Skeletal muscle tissue (tissue), 4 donors: ENCODE results near the gene AHCY. TPM values are rescaled to one million over a fixed set of nuclear protein-coding genes. Genes with fewer than 3 reads are reported as not detected.
A peak's percentile ranks its signal among the peaks of the same experiment; 100 is the strongest.

ENCODE experiments used
- H3K27ac ChIP-seq: one replicate; pipeline ENCODE4 v1.7.0; 2013; ENCODE audit warnings: mild to moderate bottlenecking, low read depth, low read length, inconsistent platforms
- H3K27me3 ChIP-seq, 3 donors: one replicate each; pipeline ENCODE4 v1.7.0; 2013; ENCODE audit warnings: low read length in 3 of 3; ENCODE audit not compliant: control insufficient read depth in 3 of 3, insufficient read depth in 3 of 3
- H3K36me3 ChIP-seq, 3 donors: one replicate each; pipeline ENCODE4 v1.7.0; 2013; ENCODE audit warnings: low read length in 3 of 3; ENCODE audit not compliant: control insufficient read depth in 3 of 3, insufficient read depth in 3 of 3
- H3K4me1 ChIP-seq, 3 donors: one replicate each; pipeline ENCODE4 v1.7.0; 2013; ENCODE audit warnings: low read length in 3 of 3, mild to moderate bottlenecking in 3 of 3; ENCODE audit not compliant: control insufficient read depth in 3 of 3, insufficient read depth in 3 of 3
- H3K4me3 ChIP-seq, 3 donors: one replicate each; pipeline ENCODE4 v1.7.0; 2013; ENCODE audit warnings: low read length in 3 of 3
- H3K9ac ChIP-seq, 3 donors: one replicate each; pipeline ENCODE4 v1.7.0; 2013; ENCODE audit warnings: low read length in 3 of 3, mild to moderate bottlenecking in 3 of 3, moderate library complexity in 2 of 3, low read depth in 1 of 3
- H3K9me3 ChIP-seq, 3 donors: one replicate each; pipeline ENCODE4 v1.7.0; 2013; ENCODE audit warnings: low read length in 3 of 3; ENCODE audit not compliant: control insufficient read depth in 3 of 3
- total RNA-seq: library from RNA; depleted of rRNA; stranded (reverse); fragments of >200 nt; gene quantifications from one replicate; pipeline ENCODE4 v1.2.3, GENCODE V29; 2014
- donor health status: Osteomylitis.

The AHCY gene
- total RNA-seq, 1 donor from 2014 or later: 129 TPM

GRCh38 chr20:34311118-34312023 is 8.2 kb upstream of the AHCY start:
- Histone ChIP-seq H3K9ac (no peak overlapping the region), H3K36me3 (no peaks in the 10 kb centered on the region), H3K9me3 (no peaks in the 10 kb centered on the region), H3K4me1 (peaks cover 6% of the 10 kb centered on the region in 3 donors), H3K27me3 (peaks cover 5 to 12% (median 8%) of the 10 kb centered on the region in 3 donors), H3K27ac (no peak overlapping the region), H3K4me3 (no peak overlapping the region)

- H3K36me3 ChIP-seq: no peaks in the 10 kb centered on the region
- H3K4me3 ChIP-seq: no peak overlapping the region
- H3K9me3 ChIP-seq: no peaks in the 10 kb centered on the region
- H3K4me1 ChIP-seq: peaks cover 6% of the 10 kb centered on the region in 3 donors
- H3K27ac ChIP-seq: no peak overlapping the region
- no peak overlapping the region for H3K9ac ChIP-seq
- peaks cover 5 to 12% (median 8%) of the 10 kb centered on the region in 3 donors for H3K27me3 ChIP-seq
These were observed 7.4 kb upstream of the AHCY start for GRCh38 chr20:34310481-34311117.

GRCh38 chr20:34309691-34310090 is 6.5 kb upstream of the AHCY start:
- no peak overlapping the region for H3K9ac ChIP-seq
- H3K27ac ChIP-seq: no peak overlapping the region
- H3K9me3 ChIP-seq: no peaks in the 10 kb centered on the region
- peaks cover 5 to 12% (median 8%) of the 10 kb centered on the region in 3 donors for H3K27me3 ChIP-seq
- no peaks in the 10 kb centered on the region for H3K36me3 ChIP-seq
- H3K4me3 ChIP-seq: no peak overlapping the region
- H3K4me1 ChIP-seq: peaks cover 6% of the 10 kb centered on the region in 3 donors

- H3K36me3 ChIP-seq: no peaks in the 10 kb centered on the region
- no peaks in the 10 kb centered on the region for H3K27me3 ChIP-seq
- no peaks in the 10 kb centered on the region for H3K9me3 ChIP-seq
- peaks cover 17 to 20% (median 18%) of the 10 kb centered on the region in 3 donors for H3K4me1 ChIP-seq
- no peak overlapping the region for H3K27ac ChIP-seq
- no peak overlapping the region for H3K4me3 ChIP-seq
- H3K9ac ChIP-seq: no peak overlapping the region
These were observed 2.4 kb upstream of the AHCY start for GRCh38 chr20:34305333-34306230.

- peaks cover 19 to 24% (median 20%) of the 10 kb centered on the region in 3 donors for H3K4me1 ChIP-seq
- no peaks in the 10 kb centered on the region for H3K9me3 ChIP-seq
- H3K27ac ChIP-seq: peak overlapping the region; percentile 86
- peak overlapping the region; percentile 89 to 93 (median 92) for H3K4me3 ChIP-seq
- peak overlapping the region; percentile 92 to 96 (median 93) for H3K9ac ChIP-seq
- H3K36me3 ChIP-seq: no peaks in the 10 kb centered on the region
- H3K27me3 ChIP-seq: no peaks in the 10 kb centered on the region
These were observed 838 bp downstream of the AHCY start for GRCh38 chr20:34302312-34302722.

- H3K4me3 ChIP-seq: peak overlapping the region; percentile 89 to 93 (median 92)
- no peak overlapping the region for H3K27ac ChIP-seq
- no peaks in the 10 kb centered on the region for H3K27me3 ChIP-seq
- H3K4me1 ChIP-seq: peaks cover 19 to 24% (median 20%) of the 10 kb centered on the region in 3 donors
- H3K9ac ChIP-seq: peak overlapping the region; percentile 92 to 96 (median 93)
- H3K36me3 ChIP-seq: no peaks in the 10 kb centered on the region
- H3K9me3 ChIP-seq: no peaks in the 10 kb centered on the region
These were observed 1.4 kb downstream of the AHCY start for GRCh38 chr20:34301587-34302311.

- no peaks in the 10 kb centered on the region for H3K9me3 ChIP-seq
- no peaks in the 10 kb centered on the region for H3K27me3 ChIP-seq
- peak overlapping the region in 2 of 3 donors; percentile 28 to 58 for H3K9ac ChIP-seq
- no peak overlapping the region for H3K27ac ChIP-seq
- peaks cover 19 to 24% (median 20%) of the 10 kb centered on the region in 3 donors for H3K4me1 ChIP-seq
- H3K4me3 ChIP-seq: peak overlapping the region in 2 of 3 donors; percentile 29 to 93
- no peaks in the 10 kb centered on the region for H3K36me3 ChIP-seq
These were observed 2.2 kb downstream of the AHCY start for GRCh38 chr20:34300809-34301586.

GRCh38 chr20:34300256-34300806 is 2.8 kb downstream of the AHCY start:
- H3K36me3 ChIP-seq: peaks cover 0 to 1% (median under 1%) of the 10 kb centered on the region in 3 donors
- H3K9ac ChIP-seq: peak overlapping the region in 1 of 3 donors; percentile 58
- H3K4me3 ChIP-seq: no peak overlapping the region
- H3K27ac ChIP-seq: no peak overlapping the region
- H3K4me1 ChIP-seq: peaks cover 19 to 24% (median 20%) of the 10 kb centered on the region in 3 donors
- no peaks in the 10 kb centered on the region for H3K27me3 ChIP-seq
- H3K9me3 ChIP-seq: no peaks in the 10 kb centered on the region
